B cell (primary cell): Measurements from ENCODE around the gene PLAC8L1. TPM values are rescaled to one million over a fixed set of nuclear protein-coding genes. Genes with fewer than 3 reads are reported as not detected.

ENCODE experiments used
- ATAC-seq: fragments of 200-7000 bp; cut with Tn5 transposase; one replicate; pipeline ENCODE4 v1.10.0; 2021; ENCODE audit warnings: low read depth, mild to moderate bottlenecking, moderate number of reproducible peaks, moderate library complexity
- CTCF ChIA-PET: fragments of 350-600 bp; sonication (Branson Sonifier 250); formaldehyde crosslinking; loops from one replicate; lab custom pipeline; 2021; ENCODE audit warnings: antibody characterized with exemption, inconsistent platforms; lab: Charles Lee
- POLR2A ChIA-PET: fragments of 350-600 bp; sonication (Branson Sonifier 250); formaldehyde crosslinking; loops from one replicate; lab custom pipeline; 2021; ENCODE audit warnings: antibody characterized with exemption; lab: Charles Lee
- DNase-seq: peaks from one replicate; pipeline ENCODE4 v3.0.0; 2013
- H2AFZ ChIP-seq: 2 replicates; pipeline ENCODE4 v1.6.1; 2012; ENCODE audit warnings: mild to moderate bottlenecking, low read depth, low read length; ENCODE audit not compliant: insufficient read depth, poor library complexity, severe bottlenecking
- H3K27ac ChIP-seq, 2 donors: 1 replicate in 1 of 2; 2 replicates in 1 of 2; pipeline ENCODE4 v1.5.1; 2012 to 2013; ENCODE audit warnings: low read length in 2 of 2, mild to moderate bottlenecking in 2 of 2, moderate library complexity in 1 of 2
- H3K27me3 ChIP-seq, 4 experiments: fragments of 200-600 bp in 1 of 4; sonication (generic) in 1 of 4; replicated peaks in 1 of 4; 1 replicate in 2 of 4; 2 replicates in 2 of 4; pipeline versions ENCODE4 v1.6.1 to v1.7.0; 2013 to 2016; ENCODE audit warnings: low read length in 3 of 4, mild to moderate bottlenecking in 2 of 4, mixed read lengths in 1 of 4, moderate library complexity in 1 of 4; ENCODE audit not compliant: insufficient read depth in 4 of 4, control insufficient read depth in 3 of 4; ENCODE audit errors: control extremely low read depth in 1 of 4
- H3K36me3 ChIP-seq, 2 experiments: replicated peaks in 1 of 2; 1 replicate in 1 of 2; 2 replicates in 1 of 2; pipeline versions ENCODE4 v1.6.1 to v1.7.1; 2013; ENCODE audit warnings: low read length in 1 of 2; ENCODE audit not compliant: insufficient read depth in 2 of 2, control insufficient read depth in 1 of 2; ENCODE audit errors: control extremely low read depth in 1 of 2, extremely low read depth in 1 of 2
- H3K4me1 ChIP-seq, 2 donors: fragments of 200-600 bp in 1 of 2; sonication (generic) in 1 of 2; 1 replicate in 1 of 2; 2 replicates in 1 of 2; pipeline versions ENCODE4 v1.5.1 to v1.6.1; 2013 to 2017; ENCODE audit warnings: low read length in 2 of 2; ENCODE audit not compliant: control insufficient read depth in 2 of 2, insufficient read depth in 2 of 2
- H3K4me2 ChIP-seq: replicated peaks from 2 replicates; pipeline ENCODE3; 2012; ENCODE audit warnings: mild to moderate bottlenecking, low read depth, low read length; ENCODE audit not compliant: poor library complexity, severe bottlenecking
- H3K4me3 ChIP-seq, 5 experiments: fragments of 200-600 bp in 1 of 5; sonication (generic) in 1 of 5; 1 replicate in 3 of 5; 2 replicates in 2 of 5; pipeline versions ENCODE4 v1.5.1 to v1.7.0; 2011 to 2016; ENCODE audit warnings: low read length in 4 of 5, mild to moderate bottlenecking in 4 of 5, low read depth in 2 of 5, control low read depth in 1 of 5, moderate library complexity in 1 of 5; ENCODE audit not compliant: insufficient read depth in 1 of 5; ENCODE audit errors: control extremely low read depth in 1 of 5, extremely low read depth in 1 of 5
- H3K79me2 ChIP-seq: fragments of 200-600 bp; sonication (generic); one replicate; pipeline ENCODE4 v1.6.0; 2016; ENCODE audit warnings: low read length; ENCODE audit not compliant: control insufficient read depth, insufficient read depth
- H3K9ac ChIP-seq: fragments of 200-600 bp; sonication (generic); 2 replicates; pipeline ENCODE4 v1.6.1; 2017; ENCODE audit warnings: mild to moderate bottlenecking, low read length, moderate library complexity
- H3K9me3 ChIP-seq, 3 donors: one replicate each; pipeline versions ENCODE4 v1.6.1 to v1.7.1; 2013; ENCODE audit warnings: low read length in 2 of 3; ENCODE audit not compliant: control insufficient read depth in 2 of 3, insufficient read depth in 1 of 3; ENCODE audit errors: control extremely low read depth in 1 of 3
- H4K20me1 ChIP-seq: 2 replicates; pipeline ENCODE4 v1.6.0; 2012; ENCODE audit warnings: mild to moderate bottlenecking, low read length; ENCODE audit not compliant: insufficient read depth, control insufficient read depth, poor library complexity, severe bottlenecking
- H3K27ac Mint-ChIP-seq: one replicate; pipeline ENCODE4 v1.8.0; 2021; ENCODE audit warnings: mixed read lengths
- H3K27me3 Mint-ChIP-seq: one replicate; pipeline ENCODE4 v1.8.0; 2021; ENCODE audit warnings: mixed read lengths
- H3K4me1 Mint-ChIP-seq: one replicate; pipeline ENCODE4 v1.8.0; 2021; ENCODE audit warnings: mixed read lengths
- H3K4me3 Mint-ChIP-seq: one replicate; pipeline ENCODE4 v1.8.0; 2021; ENCODE audit warnings: mixed read lengths
- H3K9me3 Mint-ChIP-seq: one replicate; pipeline ENCODE4 v1.8.0; 2022; ENCODE audit warnings: mixed read lengths; ENCODE audit not compliant: insufficient read depth
- EZH2 ChIP-seq: IDR thresholded peaks from 2 replicates; pipeline ENCODE4 v1.6.1; 2012; ENCODE audit warnings: borderline replicate concordance, low read depth, mild to moderate bottlenecking, moderate library complexity, low read length; ENCODE audit not compliant: insufficient read depth, poor library complexity, severe bottlenecking
- WGBS: methylation state at CpG from one replicate; pipeline ENCODE4 v1.1.5; 2013; ENCODE audit warnings: missing lambda C conversion rate; ENCODE audit not compliant: insufficient coverage; 5-methylcytosine and 5-hydroxymethylcytosine counted together
- intact Hi-C: fragments of 100-400 bp; cut with micrococcal nuclease; formaldehyde crosslinking; loops from one replicate; pipeline ENCODE4 v1.10.0; 2022
- polyA plus RNA-seq: library from polyadenylated mRNA; depleted of rRNA; stranded (reverse); fragments of >200 nt; gene quantifications from 2 replicates; pipeline ENCODE4 v1.2.3, GENCODE V29; 2012
- small RNA-seq: library from RNA; depleted of rRNA; stranded (forward); fragments of <200 nt; gene quantifications from one replicate; pipeline ENCODE3, GENCODE V24; 2012; ENCODE audit warnings: low replicate concordance, low read depth; ENCODE audit not compliant: insufficient read length
- total RNA-seq, 2 donors: library from RNA; stranded (reverse); fragments of 120-200 nt in 1 of 2; gene quantifications; 1 replicate in 1 of 2; 2 replicates in 1 of 2; pipeline versions ENCODE4 v1.2.3 to v1.2.4, GENCODE V29; 2013 to 2022
- TF ChIP-seq, protein P1 (sequence below): fragments of 200-600 bp; IDR thresholded peaks from one replicate; pipeline ENCODE4 v1.8.0; 2022; ENCODE audit warnings: antibody characterized with exemption, mild to moderate bottlenecking

PLAC8L1 gene
- total and polyA plus RNA-seq, 2 donors (not counting 1 experiment from before 2014, with no cell fraction given): 0.49 TPM; not detected in 1

DNA sequence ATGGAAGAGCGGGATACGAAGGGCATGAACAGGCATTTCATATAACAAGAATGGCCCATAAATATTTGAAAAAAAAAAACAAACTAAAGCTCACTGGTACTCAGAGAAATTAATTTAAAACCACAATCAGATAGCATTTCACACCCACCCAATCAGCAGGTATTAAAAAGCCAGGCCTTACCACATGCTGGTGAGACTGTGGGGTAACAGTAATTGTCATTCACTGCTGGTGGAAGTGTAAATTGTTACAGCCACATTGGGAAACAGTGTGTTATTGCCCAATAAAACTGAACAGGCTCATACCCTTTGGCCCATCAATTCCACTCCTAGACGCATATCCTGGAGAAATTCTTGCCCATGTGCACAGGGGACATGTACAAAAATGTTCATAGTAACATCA lies 66.0 kb downstream of the PLAC8L1 start:
- Histone ChIP-seq H3K9ac (no peak overlapping the region), H3K4me2 (no peak overlapping the region), H2AFZ (no peak overlapping the region), H3K79me2 (no peaks in the 10 kb centered on the region), H3K9me3 (no peaks in the 10 kb centered on the region), H3K4me3 (no peak overlapping the region), H3K27me3 (no peaks in the 10 kb centered on the region), H4K20me1 (no peaks in the 10 kb centered on the region), H3K36me3 (no peaks in the 10 kb centered on the region), H3K4me1 (no peaks in the 10 kb centered on the region), H3K27ac (no peak overlapping the region)
- H3K27ac Mint-ChIP-seq: no peak overlapping the region
- intact Hi-C loops: no loop called here
- ChIA-PET CTCF (no interaction called here), POLR2A (no interaction called here)
- no peaks in the 10 kb centered on the region for H3K27me3 Mint-ChIP-seq
- ATAC-seq (no peak), DNase-seq (no peak)
- no peak overlapping the region for H3K4me3 Mint-ChIP-seq
- TF ChIP-seq EZH2: no peak
- TF ChIP-seq, protein P1, sequence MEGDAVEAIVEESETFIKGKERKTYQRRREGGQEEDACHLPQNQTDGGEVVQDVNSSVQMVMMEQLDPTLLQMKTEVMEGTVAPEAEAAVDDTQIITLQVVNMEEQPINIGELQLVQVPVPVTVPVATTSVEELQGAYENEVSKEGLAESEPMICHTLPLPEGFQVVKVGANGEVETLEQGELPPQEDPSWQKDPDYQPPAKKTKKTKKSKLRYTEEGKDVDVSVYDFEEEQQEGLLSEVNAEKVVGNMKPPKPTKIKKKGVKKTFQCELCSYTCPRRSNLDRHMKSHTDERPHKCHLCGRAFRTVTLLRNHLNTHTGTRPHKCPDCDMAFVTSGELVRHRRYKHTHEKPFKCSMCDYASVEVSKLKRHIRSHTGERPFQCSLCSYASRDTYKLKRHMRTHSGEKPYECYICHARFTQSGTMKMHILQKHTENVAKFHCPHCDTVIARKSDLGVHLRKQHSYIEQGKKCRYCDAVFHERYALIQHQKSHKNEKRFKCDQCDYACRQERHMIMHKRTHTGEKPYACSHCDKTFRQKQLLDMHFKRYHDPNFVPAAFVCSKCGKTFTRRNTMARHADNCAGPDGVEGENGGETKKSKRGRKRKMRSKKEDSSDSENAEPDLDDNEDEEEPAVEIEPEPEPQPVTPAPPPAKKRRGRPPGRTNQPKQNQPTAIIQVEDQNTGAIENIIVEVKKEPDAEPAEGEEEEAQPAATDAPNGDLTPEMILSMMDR: no peak
- WGBS: no CpG with 5 or more reads among the region's 3 CpGs
- no peaks in the 10 kb centered on the region for H3K4me1 Mint-ChIP-seq
- H3K9me3 Mint-ChIP-seq: no peaks in the 10 kb centered on the region

DNA sequence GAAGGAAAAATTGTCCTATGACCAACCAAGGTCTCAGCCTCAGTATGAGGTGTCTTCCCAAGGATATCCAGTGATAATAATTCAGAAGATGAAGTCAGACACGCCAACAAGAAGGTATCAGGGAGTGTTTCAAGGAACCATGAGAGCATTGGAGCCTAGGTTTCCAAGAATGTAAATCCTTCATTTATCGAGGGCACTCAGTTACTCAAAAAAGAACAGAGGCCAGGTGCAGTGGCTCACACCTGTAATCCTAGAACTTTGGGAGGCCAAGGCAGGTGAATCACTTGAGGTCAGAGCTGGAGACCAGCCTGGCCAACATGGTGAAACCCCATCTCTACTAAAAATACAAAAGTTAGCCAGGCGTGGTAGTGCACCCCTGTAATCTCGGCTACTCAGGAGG lies 70.8 kb downstream of the PLAC8L1 start:
- H3K27me3 Mint-ChIP-seq: peaks cover 4% of the 10 kb centered on the region
- Histone ChIP-seq H3K9me3 (no peaks in the 10 kb centered on the region), H3K36me3 (no peaks in the 10 kb centered on the region), H3K27me3 (no peaks in the 10 kb centered on the region), H2AFZ (no peak overlapping the region), H3K27ac (no peak overlapping the region), H3K4me1 (no peaks in the 10 kb centered on the region), H3K4me3 (no peak overlapping the region), H3K4me2 (no peak overlapping the region), H3K79me2 (no peaks in the 10 kb centered on the region), H4K20me1 (no peaks in the 10 kb centered on the region), H3K9ac (no peak overlapping the region)
- no peak for TF ChIP-seq EZH2
- TF ChIP-seq, protein P1: no peak
- no peaks in the 10 kb centered on the region for H3K4me1 Mint-ChIP-seq
- no peak for DNase-seq
- H3K4me3 Mint-ChIP-seq: no peak overlapping the region
- no peaks in the 10 kb centered on the region for H3K9me3 Mint-ChIP-seq
- POLR2A ChIA-PET: no interaction called here
- intact Hi-C loops: no loop called here
- 59% methylated on average over 4 of the region's 4 CpGs for WGBS
- CTCF ChIA-PET: no interaction called here
- ATAC-seq: no peak
- H3K27ac Mint-ChIP-seq: no peak overlapping the region

Small RNA genes lying within 50 kb of the gene (small RNA-seq; reads per million reads assigned to genes)
- not detected for gene AC091959.1

Other genes with a start within 250 kb of the PLAC8L1 start
- not detected in 2 replicates for gene GRXCR2, start 232.6 kb downstream of the PLAC8L1 start, total RNA-seq
- not detected in 2 replicates for gene GRXCR2, start 232.6 kb downstream of the PLAC8L1 start, polyA plus RNA-seq
- not detected in 2 replicates for gene SH3RF2, start 169.0 kb downstream of the PLAC8L1 start, total RNA-seq
- gene SH3RF2, start 169.0 kb downstream of the PLAC8L1 start, polyA plus RNA-seq: 0.03 TPM in 1 of 2 replicates, not detected in the other
- 125 and 137 TPM in 2 replicates for gene LARS1, start 77.1 kb upstream of the PLAC8L1 start, total RNA-seq
- 19.7 and 26.0 TPM in 2 replicates for gene LARS1, start 77.1 kb upstream of the PLAC8L1 start, polyA plus RNA-seq
- gene RBM27, start 98.0 kb upstream of the PLAC8L1 start, total RNA-seq: 28.7 and 29.8 TPM in 2 replicates
- 7.4 and 11.0 TPM in 2 replicates for gene RBM27, start 98.0 kb upstream of the PLAC8L1 start, polyA plus RNA-seq
- not detected in 2 replicates for gene POU4F3, start 233.3 kb upstream of the PLAC8L1 start, total RNA-seq
- 0.04 TPM in 2 replicates for gene POU4F3, start 233.3 kb upstream of the PLAC8L1 start, polyA plus RNA-seq